WTC11 (cell line): ENCODE measurements around the gene ST6GALNAC3.

ENCODE experiments used
- CBFB ChIP-seq: sonication (generic); formaldehyde crosslinking; IDR thresholded peaks from 2 replicates; pipeline ENCODE4 v1.8.1; 2022; ENCODE audit warnings: mild to moderate bottlenecking, low read depth, missing genetic modification reagents
- CTCF ChIP-seq: fragments of 200-600 bp; IDR thresholded peaks from 2 replicates; pipeline ENCODE4 v1.8.0; 2022; ENCODE audit warnings: antibody characterized with exemption
- HMGXB4 ChIP-seq: sonication (generic); formaldehyde crosslinking; IDR thresholded peaks from 2 replicates; pipeline ENCODE4 v1.8.1; 2023; ENCODE audit warnings: mild to moderate bottlenecking, moderate library complexity, missing genetic modification reagents

- TF ChIP-seq CTCF (no peak), CBFB (CRISPR knock-in tag) (no peak), HMGXB4 (no peak)
Measured at GRCh38 chr1:76340056-76340455, 265.5 kb downstream of the ST6GALNAC3 start.
